GM18870 (cell line): ENCODE measurements around the gene TIMM17A.
A peak's percentile ranks its signal among the peaks of the same experiment; 100 is the strongest.
"Not testable (repeated sequence)": the region's sequence is repeated elsewhere in the genome, so short reads cannot be mapped to it uniquely, and the experiment has no call there.

Source experiments
- ATAC-seq: cut with Tn5 transposase; IDR thresholded peaks from one replicate; pipeline ENCODE4 v1.9.1; 2021; ENCODE audit warnings: moderate library complexity; ENCODE audit not compliant: unreplicated experiment

TIMM17A gene

GRCh38 chr1:201939574-201939973 lies 15.7 kb upstream of the TIMM17A start:
- ATAC-seq = no peak

DNA sequence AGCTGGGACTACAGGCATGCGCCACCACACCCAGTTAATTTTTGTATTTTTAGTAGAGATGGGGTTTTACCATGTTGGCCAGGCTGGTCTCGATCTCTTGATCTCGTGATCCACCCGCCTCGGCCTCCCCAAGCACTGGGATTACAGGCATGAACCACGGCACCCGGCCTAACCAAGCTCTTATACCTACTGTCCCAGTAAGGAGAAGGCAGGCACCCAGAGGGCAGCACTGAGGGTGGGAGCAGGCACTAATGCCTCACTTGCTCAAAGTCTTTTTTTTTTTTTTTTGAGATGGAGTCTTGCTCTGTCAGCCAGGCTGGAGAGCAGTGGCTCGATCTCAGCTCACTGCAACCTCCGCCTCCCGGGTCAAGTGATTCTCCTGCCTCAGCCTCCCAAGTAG lies 15.0 kb upstream of the TIMM17A start:
- ATAC-seq = not testable (repeated sequence)

DNA sequence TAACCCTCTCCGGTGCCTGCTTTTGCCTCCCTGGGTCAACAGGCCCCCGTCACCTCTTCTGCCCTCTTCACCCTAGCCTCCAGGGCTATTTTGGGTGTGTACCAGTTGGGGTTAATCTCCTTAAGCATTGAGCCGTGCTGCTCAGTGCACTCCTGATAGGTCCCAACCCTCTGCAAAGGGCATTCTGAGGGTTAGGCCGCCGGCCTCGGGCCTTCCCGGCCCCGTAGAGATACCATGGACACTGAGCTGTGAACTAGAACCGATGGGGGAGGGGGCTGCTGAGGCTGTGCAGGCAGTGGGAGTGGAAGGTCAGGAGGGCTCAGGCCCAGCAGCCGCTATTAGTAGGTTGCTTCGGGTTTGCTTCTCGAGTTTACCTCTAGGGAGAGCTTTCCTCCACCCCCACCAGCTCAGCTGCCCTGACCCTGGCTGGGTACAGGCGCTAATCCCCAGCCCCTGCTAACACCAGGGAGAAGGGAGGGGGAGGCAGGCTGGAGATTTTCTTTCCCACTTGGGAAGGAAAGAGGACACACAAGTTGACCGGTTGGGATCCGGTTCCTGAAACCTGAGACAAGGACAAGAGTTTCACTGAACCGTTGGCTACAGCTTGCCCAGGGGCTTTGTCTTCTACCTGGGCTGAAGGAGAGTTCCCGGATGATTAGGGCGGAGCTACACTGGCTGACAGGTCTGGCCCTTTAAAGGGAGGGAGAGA lies 13.7 kb upstream of the TIMM17A start:
- no peak for ATAC-seq

DNA sequence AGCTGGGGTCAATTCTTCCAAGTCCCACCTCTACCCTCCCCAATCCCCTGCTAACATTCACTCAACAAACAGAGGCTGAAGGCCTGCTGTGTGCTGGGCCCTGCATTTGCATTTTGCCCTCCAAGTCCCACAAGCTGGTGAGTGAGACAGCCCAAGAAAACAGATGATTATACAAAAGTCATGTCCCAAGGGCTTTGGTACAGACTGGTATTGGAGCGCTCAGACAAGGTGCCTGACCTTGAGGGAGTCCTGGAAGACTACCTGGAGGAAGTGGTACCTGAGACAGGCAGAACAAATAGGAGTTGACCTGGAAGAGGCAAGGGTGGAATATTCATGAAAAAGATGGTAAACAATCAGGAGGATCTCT lies 13.2 kb upstream of the TIMM17A start:
- ATAC-seq = no peak

DNA sequence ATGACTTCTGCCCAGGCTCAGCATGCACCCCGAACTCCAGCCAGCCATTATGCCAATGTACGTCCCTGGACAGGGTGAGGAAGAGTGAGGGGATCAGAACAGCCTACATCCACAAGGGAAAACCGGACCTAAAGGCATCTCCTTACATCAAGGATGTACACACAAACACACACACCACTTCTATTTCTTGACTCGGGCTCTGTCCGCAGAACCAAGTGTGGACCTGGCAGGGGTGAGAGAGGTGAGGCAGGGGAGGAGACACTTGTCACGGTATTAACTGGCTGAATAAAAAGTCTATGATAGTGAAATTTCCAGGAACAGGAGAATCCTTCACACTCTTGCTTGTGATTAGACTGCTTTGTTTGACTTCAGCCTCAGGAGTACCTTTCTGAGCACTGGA lies 11.3 kb upstream of the TIMM17A start:
- ATAC-seq = no peak

GRCh38 chr1:201944639-201945038 lies 10.7 kb upstream of the TIMM17A start:
- no peak for ATAC-seq

- ATAC-seq = no peak
Observed at GRCh38 chr1:201945157-201945556, 10.1 kb upstream of the TIMM17A start.

DNA sequence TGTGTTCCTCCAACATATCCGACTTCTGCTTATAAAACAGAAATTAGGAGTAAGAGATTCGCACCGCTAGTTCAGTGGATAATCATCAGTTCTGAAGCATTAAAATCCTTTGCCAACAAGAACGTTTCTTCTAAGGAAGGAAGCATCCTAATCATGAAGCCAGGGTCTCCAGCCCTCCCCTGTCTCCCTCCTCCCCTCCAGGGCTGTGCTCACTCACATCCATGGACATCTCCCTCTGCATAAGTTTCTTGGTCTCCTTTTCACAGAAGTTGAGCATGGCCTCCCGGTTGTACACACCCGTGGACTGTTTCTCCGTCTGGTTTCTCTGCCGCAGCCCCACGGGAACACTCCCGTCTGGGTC lies 9.5 kb upstream of the TIMM17A start:
- no peak for ATAC-seq

GRCh38 chr1:201946224-201946908 lies 8.9 kb upstream of the TIMM17A start, which contains the start of gene LMOD1:
Gene LMOD1 (minus strand): TSS chr1:201946548. CDS start chr1:201946340, 208 bp downstream.
- no peak for ATAC-seq

- no peak for ATAC-seq
Observed at GRCh38 chr1:201947697-201948008, 7.7 kb upstream of the TIMM17A start.

DNA sequence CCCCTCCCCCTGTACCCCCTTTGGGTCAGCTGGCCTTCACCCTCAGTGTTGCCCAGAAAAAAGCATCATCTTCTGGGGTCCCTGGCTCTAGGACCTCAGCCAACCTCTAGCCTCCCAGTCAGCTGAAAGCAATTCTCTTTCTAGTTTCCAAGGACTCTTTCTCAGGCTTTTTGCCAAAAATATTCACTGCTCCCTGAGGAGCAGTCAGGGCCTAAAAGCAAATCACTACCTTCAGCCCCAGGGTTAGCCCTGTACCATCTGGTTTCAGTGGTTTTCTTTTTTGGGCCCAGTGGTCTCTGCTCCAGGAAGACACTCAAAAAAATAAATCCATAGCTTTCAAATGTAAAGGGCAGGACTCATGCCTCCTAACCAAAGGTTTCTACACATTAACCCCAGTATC lies 5.8 kb upstream of the TIMM17A start:
- ATAC-seq = no peak

- no peak for ATAC-seq
Observed at GRCh38 chr1:201954263-201955008, 867 bp upstream of the TIMM17A start.

GRCh38 chr1:201955729-201956143 lies 433 bp downstream of the TIMM17A start:
- ATAC-seq = no peak

- no peak for ATAC-seq
Observed at GRCh38 chr1:201958348-201958747, 3.0 kb downstream of the TIMM17A start.

GRCh38 chr1:201962382-201962781 lies 7.1 kb downstream of the TIMM17A start:
- not testable (repeated sequence) for ATAC-seq

DNA sequence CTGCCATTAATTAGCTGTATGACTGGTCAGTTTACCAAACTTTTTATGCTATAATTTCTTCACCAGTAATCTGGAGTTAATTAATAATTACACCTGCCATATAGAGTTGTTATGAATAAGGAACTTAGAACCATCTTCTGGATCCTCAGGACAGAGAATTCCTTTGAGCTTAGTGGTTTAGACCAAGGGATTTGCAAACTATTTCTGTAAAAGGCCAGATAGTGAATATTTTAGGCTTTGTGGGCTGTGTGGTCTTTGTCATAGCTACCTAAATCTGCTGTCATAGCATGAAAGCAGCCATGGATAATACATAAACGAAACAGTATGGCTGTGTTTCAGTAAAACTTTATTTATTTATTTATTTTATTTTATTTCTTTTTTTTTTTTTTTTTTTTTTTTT lies 9.0 kb downstream of the TIMM17A start:
- ATAC-seq = no peak

GRCh38 chr1:201966171-201966570 lies 10.9 kb downstream of the TIMM17A start:
- no peak for ATAC-seq

GRCh38 chr1:201968202-201968925 lies 13.1 kb downstream of the TIMM17A start:
- ATAC-seq = no peak

DNA sequence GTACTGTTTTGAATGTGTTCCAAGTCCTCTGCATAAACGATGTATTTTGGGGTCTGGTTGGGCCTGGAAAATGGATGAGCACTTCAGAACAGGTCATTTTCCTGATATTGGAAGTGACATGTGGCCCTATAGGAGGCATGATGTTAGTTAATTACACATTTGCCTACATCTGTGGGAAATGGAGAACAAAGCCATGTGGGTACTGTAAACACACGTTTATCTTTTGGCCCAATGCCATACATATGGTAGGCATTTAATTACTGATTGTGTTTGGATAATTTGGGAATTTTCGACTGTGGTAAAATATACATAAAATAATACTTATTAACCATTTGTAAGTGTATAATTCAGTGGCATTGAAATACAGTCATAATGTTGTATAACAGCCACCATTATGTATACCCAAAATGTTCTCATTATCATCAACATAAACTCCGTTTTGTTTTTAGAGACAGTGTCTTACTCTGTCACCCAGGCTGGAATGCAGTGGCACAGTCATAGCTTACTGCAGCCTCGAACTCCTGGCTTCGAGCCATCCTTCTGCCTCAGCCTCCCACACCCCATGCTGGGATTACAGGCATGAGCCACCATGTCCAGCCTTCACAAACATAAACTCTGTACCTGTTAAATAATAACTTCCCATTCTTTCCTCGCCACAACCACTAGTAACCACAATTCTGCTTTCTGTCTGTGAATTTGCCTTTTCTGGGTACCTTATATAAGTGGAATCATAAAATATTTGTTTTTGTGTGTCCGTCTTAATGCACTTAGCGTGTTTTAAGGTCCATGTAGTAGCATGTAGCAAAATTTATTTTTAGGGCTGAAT lies 15.2 kb downstream of the TIMM17A start:
- ATAC-seq = no peak

DNA sequence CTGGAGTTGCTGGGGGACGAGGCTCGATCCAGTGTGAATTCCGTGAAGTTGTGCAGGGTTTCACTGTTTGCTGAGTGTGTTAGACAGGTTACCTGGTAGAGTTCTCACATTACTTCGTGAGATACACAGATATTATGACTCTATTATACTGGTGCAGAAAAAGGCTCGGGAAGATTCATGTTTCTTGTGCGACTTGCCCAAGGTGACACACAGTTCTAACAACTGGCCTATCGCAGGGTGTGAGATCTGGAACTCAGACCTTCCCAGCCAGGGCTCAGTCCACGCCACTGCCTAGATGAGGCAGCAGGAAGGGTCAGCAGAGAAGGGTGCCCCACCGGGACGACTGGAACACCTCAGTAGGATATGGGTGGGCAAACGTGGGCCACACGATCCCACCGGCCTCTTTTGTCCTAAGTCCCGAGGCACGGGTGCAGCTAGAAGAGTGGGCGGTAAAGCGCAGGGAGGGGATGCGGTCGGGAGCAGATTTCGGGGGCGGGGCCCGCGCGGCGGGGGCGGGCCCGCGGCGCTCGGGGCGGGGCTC lies 26.8 kb downstream of the TIMM17A start:
- ATAC-seq = peak; percentile 51
